K562 (cell line): ENCODE measurements around the gene RALB. TPM values are rescaled to one million over a fixed set of nuclear protein-coding genes. Genes with fewer than 3 reads are reported as not detected.

Experiments
- CHD4 ChIP-seq: fragments of 200-600 bp; sonication (generic); IDR thresholded peaks from 3 replicates; pipeline ENCODE4 v1.6.1; 2012; ENCODE audit warnings: low read depth, mild to moderate bottlenecking, mixed read lengths, low read length, inconsistent platforms; ENCODE audit not compliant: insufficient read depth, insufficient replicate concordance, poor library complexity, severe bottlenecking
- FOS ChIP-seq: IDR thresholded peaks from 3 replicates; pipeline ENCODE4 v1.6.1; 2011; ENCODE audit not compliant: insufficient read length; ENCODE audit errors: extremely low read depth
- MAZ ChIP-seq, 2 experiments: fragments of 450-650 bp in 1 of 2; sonication (generic) in 1 of 2; formaldehyde crosslinking; IDR thresholded peaks in 1 of 2; conservative IDR thresholded peaks in 1 of 2; 2 replicates each; pipeline versions ENCODE4 v1.4.0 to v1.5.0; 2020; ENCODE audit warnings: mild to moderate bottlenecking in 1 of 2, missing genetic modification reagents in 1 of 2
- TAL1 ChIP-seq: fragments of 450-650 bp; IDR thresholded peaks from 2 replicates; pipeline ENCODE4 v1.6.1; 2016; ENCODE audit warnings: mild to moderate bottlenecking
- YBX1 ChIP-seq: fragments of 450-650 bp; IDR thresholded peaks from 2 replicates; pipeline ENCODE4 v1.7.1; 2016; ENCODE audit warnings: mild to moderate bottlenecking
- polyA plus RNA-seq, 8 experiments: library from polyadenylated mRNA; depleted of rRNA in 4 of 8; stranded (reverse) in 5 of 8; unstranded in 3 of 8; fragments of >200 nt; fragmentation: Nextera tagmentation in 2 of 8; fragmentation: Illumina TruSeq in 1 of 8; extraction: Ambion mirVana in 2 of 8; extraction: Trizol in 1 of 8; gene quantifications; 2 replicates each; pipeline versions ENCODE4 v1.2.1 to v1.2.3, GENCODE V29; 2011 to 2014; ENCODE audit warnings: inconsistent platforms in 1 of 8, missing spikeins in 1 of 8
- total RNA-seq, 7 experiments: library from RNA; depleted of rRNA in 6 of 7; stranded (reverse); fragments of >200 nt in 6 of 7; fragmentation: Illumina TruSeq in 2 of 7; extraction: Trizol in 2 of 7; gene quantifications; 2 replicates each; pipeline versions ENCODE4 v1.2.1 to v1.2.3, GENCODE V29; 2011 to 2021; ENCODE audit warnings: low replicate concordance in 1 of 7
- TF ChIP-seq, protein P1 (sequence below), 2 experiments: fragments of 450-650 bp; IDR thresholded peaks; 2 replicates each; pipeline ENCODE4 v1.6.1; 2016; ENCODE audit warnings: mild to moderate bottlenecking in 2 of 2, borderline replicate concordance in 1 of 2, low read depth in 1 of 2, moderate library complexity in 1 of 2

Gene RALB
- total and polyA plus RNA-seq, 9 of the 15 experiments (the other 6 are each of a cell fraction or from before 2014, with no cell fraction given) = 14.8 to 65.6 (median 38.4) TPM

DNA sequence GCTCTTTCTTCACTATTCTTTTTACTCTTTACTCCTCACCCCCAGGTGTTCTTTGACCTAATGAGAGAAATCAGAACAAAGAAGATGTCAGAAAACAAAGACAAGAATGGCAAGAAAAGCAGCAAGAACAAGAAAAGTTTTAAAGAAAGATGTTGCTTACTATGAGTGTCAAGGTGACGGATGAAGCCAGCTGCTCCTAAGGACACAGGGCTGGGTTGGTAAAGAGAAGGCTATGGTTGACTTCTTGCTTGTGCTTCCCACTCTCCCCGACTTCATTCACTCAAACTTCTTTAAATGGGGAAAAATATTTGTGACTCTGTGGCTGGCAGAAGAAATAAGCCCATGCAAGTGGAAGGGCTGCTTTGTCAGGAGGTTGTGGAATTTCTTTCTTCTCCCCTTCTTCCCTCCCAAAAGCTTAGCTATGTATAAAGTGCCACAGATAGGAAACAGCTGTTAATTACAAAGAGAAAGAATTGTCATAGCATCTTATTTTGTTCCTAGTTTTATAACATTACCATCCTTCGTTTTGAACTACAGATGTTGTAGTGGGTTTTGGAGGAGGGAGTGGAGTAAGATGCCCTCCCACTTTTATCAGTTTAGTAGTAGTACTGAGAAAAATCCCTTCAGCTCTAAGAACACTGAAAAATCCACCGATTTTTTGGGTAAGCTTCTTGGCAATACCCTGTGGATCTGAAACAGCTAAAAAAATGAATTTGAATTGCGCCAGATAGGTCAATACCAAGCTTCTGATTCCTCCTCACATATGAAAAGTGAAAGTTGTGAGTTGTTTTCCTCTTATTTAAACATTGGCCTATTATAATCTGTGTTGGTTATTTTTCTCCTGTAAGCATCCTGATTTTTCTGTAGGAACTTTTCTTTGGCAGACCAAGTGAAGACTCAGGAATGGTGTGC, 40.7 kb downstream of the RALB start (continued):
- TF ChIP-seq, protein P1, sequence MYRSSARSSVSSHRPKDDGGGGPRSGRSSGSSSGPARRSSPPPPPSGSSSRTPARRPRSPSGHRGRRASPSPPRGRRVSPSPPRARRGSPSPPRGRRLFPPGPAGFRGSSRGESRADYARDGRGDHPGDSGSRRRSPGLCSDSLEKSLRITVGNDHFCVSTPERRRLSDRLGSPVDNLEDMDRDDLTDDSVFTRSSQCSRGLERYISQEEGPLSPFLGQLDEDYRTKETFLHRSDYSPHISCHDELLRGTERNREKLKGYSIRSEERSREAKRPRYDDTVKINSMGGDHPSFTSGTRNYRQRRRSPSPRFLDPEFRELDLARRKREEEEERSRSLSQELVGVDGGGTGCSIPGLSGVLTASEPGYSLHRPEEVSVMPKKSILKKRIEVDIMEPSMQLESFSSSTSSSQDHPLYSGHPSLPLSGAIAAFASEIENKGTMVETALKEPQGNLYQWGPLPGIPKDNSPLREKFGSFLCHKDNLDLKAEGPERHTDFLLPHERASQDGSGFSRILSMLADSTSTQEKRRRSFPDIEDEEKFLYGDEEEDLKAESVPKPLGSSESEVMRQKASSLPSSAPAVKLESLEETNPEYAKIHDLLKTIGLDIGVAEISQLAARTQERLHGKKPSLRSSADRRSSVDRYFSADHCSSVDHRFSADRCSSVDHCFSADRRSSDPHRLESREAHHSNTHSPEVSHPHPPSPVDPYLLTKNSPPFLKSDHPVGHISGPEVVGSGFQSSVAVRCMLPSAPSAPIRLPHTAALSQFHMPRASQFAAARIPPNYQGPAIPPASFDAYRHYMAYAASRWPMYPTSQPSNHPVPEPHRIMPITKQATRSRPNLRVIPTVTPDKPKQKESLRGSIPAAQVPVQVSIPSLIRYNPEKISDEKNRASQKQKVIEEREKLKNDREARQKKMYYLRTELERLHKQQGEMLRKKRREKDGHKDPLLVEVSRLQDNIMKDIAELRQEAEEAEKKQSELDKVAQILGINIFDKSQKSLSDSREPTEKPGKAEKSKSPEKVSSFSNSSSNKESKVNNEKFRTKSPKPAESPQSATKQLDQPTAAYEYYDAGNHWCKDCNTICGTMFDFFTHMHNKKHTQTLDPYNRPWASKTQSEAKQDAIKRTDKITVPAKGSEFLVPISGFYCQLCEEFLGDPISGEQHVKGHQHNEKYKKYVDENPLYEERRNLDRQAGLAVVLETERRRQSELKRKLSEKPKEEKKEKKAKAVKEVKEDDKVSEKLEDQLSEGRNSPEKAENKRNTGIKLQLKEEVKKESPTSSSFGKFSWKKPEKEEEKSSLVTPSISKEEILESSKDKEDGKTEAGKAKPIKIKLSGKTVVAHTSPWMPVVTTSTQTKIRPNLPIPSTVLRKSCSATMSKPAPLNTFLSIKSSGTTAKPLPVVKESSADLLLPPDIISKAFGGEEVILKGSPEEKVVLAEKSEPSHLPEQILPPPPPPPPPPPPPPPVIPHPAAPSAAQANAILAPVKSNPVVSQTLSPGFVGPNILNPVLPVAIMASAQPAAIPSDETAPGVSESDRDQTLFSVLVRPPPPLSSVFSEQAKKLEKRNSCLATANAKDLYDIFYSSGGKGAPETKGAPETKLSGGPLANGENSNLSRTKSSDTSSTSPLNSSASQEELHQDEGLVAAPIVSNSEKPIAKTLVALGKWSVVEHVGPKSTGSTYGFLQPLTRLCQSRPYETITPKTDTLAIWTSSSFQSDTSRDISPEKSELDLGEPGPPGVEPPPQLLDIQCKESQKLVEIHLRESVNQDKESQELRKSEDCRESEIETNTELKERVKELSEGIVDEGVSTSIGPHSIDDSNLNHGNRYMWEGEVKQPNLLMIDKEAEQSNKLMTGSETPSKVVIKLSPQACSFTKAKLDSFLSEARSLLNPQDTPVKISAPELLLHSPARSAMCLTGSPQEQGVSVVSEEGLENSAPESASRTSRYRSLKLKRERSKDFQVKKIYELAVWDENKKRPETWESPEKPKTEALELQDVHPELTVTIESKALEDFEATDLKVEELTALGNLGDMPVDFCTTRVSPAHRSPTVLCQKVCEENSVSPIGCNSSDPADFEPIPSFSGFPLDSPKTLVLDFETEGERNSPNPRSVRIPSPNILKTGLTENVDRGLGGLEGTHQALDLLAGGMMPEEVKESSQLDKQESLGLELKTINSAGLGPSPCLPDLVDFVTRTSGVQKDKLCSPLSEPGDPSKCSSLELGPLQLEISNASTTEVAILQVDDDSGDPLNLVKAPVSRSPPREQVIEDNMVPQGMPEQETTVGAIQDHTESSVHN (IDR thresholded peaks at IDR 0.05; ENCODE audit: borderline replicate concordance in 1 of 2, low read depth in 1 of 2) = no peak
- TF ChIP-seq YBX1 (no peak), CHD4 (no peak), TAL1 (no peak), MAZ (CRISPR knock-in tag; conservative IDR thresholded peaks at IDR 0.05 in 1 of 2, IDR thresholded peaks at IDR 0.05 in 1 of 2) (no peak), FOS (no peak)
